CD4-positive, alpha-beta T cell treated with Interleukin-6 for 4 hours (primary cell): ENCODE data around the gene PTPRT.

Experiments
- DNase-seq: peaks from one replicate; pipeline ENCODE4 v3.0.0-alpha.2; 2020; ENCODE audit warnings: mixed read lengths

The PTPRT gene

DNA sequence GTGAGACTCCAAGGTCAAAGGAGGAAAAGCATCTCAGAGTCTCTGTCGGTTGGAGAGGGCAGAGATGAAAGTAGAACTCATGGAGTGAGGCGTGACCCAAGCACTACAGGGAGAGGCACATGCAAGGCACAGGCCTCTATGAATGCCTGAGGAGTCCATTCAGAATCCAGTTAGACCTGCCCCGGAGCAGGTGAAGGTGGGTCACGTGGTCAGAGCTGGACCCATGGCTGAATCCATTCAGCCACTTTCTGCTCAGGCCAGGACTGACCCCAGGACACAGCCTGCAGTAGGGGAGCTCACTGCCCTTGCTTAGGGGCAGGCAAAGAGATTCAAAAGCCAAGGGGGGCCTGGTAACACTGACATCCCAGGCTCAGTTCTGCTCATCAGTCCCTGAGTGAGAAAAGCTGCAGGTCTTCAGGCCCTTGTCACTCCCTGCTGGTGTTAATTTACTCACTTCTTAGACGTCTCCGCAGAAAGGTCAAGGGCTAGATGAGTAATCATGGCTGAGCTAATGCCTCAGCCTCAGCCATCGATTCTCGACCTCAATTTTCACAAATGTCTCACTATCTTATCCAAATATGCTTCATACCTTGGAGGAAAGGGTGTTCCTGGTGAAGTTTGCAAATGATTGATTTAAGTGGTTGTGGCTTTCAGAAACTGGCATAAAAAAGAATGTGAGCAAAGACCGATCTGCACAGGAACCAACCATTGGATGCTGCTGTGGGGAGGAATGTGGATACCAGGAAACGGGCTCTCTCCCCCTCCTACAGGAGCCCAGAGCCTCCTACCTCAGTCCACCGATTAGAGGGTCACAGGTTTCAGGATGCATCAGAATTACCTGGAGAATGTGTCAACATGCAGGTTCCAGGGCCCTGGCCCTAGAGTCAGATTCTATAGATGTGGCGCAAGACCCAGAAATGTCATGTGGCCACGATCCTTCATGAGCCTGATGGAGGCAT lies 584.4 kb downstream of the PTPRT start:
- DNase-seq = no peak

DNA sequence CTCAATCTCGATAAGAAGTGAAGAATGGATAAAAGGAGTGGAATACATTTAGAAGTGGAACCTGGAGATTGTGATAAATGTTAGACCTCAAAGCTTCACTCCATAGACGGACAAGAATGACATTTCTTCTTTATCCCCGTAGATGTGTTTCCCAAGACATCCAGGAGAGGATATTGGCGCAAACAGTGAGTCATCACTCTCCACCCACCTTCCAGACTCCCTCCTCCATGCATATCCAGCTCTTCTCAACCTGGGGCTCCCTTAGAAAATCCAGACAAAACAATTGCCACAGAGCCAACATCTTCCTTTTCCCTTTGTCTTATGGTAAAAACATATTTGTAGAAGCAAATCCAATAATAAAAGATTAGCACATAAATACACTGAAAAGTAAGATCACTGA lies 586.1 kb downstream of the PTPRT start:
- DNase-seq = no peak

DNA sequence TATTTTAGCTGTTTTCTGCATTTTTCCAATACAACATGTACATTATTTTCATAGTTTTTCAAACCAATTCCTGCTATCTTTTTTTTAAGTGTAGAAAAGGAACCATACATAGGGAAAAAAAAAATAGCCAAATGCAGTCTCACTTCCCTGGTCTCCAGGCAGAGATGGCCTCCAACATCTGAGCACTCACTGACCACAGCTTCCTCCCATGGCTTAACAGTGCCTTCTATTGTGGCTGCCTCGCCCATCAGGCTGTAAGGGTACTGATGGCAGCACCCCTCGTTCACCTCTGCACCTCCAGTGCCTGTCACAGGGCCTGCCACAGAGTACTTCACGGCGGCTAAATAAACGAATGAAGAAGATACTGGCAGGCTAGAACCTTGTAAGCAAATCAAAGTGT lies 591.1 kb downstream of the PTPRT start:
- no peak for DNase-seq

DNA sequence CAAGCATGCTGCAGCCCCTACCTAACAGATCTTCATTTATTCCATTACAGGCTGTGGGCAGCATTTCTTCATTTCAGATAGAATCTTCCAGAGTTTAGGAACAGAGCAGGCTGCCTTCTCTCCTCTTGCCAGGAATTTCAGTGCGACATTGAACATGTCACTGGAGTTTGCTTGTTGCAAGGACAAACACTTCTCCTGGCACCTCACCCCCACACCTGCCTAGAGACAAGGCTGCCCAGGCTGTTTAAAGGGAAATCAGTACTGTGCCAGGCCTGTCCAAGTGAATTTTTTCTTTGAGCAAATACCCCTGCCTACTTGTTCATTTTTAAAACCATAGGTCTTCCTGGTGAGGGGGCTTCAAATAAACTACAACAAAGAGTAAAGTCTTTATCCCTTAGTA lies 594.1 kb downstream of the PTPRT start:
- DNase-seq = no peak

DNA sequence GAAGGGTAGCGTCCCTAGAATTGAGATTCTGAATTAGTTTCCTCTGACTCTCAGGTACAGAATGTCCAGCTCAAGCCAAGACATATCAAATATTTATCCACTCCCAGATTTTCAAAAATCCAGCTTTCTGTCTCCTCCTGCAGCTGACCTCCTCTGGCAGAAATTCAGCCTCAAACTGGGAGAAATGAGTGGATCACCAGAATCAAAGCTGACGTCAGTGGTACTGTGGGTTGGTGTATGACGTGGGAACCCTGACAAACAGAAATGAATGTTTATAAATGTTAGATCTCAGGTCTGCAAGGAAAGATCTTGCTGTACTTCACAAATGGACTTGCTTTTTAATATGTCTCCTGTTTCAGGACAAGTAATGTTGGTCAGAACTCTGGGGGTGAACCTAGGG lies 595.0 kb downstream of the PTPRT start:
- no peak for DNase-seq

DNA sequence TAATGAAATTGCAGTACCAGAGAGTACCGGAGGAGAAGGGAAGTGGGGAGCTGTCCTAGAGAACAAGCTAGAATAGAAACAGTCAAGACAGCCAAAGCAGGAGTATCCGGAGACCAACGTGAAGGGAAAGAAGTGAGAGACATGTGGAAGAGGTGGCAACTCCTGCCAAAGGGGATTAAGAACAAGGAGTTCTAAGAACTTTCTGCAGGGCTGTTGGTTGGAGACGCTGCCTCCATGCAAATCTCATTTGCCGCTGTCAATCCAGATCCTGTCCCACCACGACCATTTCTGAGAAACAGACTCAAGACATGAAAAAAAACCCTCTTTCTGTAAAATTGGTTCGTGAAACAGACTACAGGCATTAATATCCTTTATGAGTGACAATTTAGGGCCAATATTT lies 595.7 kb downstream of the PTPRT start:
- DNase-seq = no peak

DNA sequence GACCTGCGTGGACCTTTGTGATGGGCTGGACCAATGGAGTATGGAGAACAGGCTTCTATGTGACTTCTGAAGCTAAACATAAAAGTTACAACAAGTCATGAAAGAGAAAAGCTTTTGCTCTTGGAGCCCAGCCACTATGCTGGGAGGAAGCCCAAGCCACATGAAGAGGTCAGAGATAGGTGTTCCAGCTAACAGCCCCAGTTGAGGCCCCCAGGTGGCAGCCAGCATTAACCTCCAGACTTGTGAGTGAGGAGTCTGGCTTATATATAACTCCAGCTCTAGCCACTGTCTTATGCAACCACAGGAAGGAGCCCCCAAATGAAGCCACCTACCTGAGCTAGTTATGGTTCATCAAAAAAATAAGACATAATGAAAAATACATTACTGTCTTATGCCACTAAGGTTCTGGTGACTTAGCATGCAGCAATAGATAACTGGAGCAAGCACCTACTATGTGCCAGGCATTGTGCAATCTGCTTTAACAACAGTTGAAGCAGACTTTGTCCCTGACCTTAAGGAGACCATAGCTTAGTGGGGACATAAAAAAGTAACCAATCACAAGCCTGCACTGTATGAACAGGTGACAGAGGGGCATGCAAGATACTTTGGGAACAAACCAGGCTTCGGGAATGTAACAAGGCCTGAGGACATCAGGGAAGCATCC lies 599.6 kb downstream of the PTPRT start:
- no peak for DNase-seq

DNA sequence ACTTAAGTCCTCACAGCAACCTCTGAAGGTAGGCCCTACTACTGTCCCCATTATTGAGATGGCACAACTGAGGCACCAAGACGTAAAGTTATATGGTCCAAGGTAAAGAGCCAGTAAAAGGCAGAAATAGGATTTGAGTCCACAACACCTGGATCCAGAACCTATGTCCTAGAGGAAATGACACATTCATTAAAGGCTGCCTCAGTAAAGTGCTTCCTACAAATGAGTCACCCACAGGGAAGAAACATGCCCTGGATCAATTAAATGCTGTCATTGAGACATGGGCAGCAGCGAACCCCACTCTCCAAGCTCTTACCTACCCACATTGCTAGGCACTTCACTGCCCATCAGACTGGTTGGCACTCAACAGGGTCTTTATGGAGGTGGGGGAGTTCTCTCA lies 600.9 kb downstream of the PTPRT start:
- no peak for DNase-seq

DNA sequence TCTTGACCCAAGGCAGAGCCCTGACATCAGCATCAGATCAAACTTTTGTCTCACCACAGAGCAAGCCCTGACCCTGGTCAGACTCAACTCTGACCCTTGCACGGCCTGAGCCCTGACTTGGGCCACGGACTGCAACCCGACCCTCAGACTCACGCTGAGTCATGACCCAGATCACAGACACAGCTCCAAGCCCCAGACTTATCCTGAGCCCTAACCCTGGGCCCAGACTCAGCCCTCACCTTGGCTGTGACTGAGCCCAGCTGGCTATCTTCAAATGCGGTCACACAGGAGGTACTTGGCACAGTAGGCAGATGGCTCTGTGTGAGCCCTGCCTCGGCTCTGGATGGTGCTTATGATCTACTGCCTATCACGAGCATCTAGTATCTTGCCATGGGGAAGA lies 602.3 kb downstream of the PTPRT start:
- DNase-seq = no peak

DNA sequence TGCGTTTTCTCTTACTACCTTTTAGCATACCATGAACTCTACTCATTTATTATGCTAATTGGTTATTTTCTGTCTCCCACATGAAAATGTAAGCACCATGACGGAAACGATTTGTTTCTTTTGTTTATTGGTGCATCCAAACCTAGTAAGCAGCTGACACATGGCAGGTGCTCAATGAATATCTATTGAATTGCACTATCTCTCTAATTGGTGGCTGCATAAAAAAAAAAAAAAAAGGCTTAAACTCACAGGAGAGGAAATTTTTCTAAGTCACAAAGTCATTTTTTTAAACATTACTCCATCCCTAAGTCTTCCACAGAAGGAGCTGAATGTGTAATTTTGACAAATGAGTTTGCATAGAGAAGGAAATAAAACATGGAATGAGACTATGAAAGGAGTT lies 608.4 kb downstream of the PTPRT start:
- no peak for DNase-seq

DNA sequence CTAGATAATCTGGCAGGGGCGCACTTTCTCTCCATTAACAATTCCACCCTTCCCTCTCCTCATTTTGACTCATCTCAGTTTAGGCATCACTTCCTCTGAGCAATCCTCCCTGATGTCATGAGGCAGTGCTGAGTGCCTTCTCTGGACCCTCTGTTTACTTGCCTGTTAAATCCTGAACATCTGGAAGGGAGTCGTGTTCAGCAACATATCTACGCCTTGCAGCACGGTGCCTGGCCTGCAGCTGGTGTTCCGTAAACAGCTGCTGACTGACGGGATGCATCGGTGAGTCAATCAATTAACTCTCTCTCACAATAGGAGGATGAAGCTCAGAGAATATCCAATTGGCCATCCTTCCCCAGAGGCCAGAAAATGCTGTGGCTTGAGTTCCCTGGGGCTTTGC lies 613.5 kb downstream of the PTPRT start:
- no peak for DNase-seq

DNA sequence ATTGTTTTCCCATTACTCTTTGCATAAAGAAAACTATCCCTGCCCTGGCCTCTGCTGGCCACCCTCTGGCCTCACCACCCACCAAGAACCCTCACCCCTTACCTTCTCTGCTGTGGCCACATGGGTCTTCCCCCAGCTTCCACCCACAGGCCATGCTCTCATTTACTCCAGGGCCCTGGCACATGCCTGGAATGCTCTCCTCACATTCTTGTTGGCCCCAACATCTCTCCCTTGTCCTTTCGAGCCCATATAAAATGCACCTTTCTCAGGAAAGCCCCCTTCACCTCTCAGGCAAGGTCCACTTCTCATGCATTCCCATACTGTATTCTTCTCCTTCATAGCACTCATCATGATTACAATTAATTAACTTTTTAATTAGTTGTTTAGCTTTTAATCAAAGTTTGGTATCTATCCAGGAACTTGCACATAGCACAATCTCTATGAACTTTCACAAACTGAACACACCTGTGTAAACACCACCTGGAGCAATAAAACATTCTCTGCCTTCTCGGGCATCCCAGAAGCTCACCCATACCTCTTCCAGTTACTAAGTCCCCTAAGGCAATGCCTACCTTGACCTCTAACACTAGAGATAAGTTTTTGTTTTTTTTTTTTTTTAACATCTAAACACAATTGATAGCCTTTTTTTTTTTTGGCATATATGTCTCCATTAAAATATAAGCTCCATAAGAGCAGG lies 617.2 kb downstream of the PTPRT start:
- no peak for DNase-seq

DNA sequence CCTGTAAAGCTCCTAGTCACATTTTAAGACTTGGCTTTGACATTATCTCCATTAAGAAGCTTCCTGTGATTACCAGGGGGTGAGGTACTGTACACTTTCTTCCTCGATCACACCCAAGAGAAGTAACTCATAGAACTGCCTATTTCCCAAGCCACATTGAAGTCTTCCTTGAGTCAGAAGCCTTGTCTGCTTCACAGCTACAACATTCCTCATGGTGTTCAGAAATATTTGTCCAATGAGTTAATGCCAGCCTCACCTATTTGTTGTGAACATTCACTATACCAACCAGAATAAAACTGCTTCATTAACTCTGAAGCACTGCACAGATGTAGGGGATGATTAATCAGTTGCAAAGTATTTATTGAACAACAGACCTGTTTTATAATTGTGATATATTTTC lies 622.3 kb downstream of the PTPRT start:
- no peak for DNase-seq

DNA sequence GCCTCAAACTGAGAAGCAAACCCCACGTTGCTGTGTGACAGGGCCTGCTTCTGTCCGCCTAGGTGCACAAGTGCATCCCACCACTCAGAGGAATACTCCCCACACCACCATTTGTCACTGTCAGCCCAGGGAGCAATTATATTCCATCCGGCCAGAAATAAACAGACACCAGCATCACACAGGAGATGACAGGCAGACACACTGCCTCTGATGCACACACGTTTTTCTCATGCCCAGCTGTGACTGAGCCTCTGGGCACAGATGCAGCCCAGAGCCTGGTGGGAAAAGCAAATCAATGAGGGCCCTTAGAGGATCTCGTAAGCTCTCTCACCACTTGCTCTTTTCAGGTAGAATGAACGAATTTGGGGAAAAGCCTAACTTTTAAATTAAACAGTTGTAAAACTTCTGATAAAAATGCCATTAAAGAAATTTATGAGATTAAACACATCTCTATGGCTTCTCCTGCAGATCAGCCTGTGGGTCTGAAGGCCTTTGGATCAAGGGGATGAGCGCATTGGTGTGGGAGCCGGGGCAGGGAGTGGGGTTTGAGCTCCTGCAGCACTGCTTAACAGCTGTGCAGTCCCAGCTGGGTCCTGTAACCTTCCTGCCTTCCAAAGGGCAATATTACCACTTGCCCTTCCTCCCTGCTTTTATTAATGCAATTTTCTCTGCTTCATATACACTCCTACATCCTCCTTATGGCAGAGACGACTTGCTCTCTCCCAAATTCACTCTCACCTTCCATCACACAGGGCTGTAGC lies 624.3 kb downstream of the PTPRT start:
- DNase-seq = no peak

DNA sequence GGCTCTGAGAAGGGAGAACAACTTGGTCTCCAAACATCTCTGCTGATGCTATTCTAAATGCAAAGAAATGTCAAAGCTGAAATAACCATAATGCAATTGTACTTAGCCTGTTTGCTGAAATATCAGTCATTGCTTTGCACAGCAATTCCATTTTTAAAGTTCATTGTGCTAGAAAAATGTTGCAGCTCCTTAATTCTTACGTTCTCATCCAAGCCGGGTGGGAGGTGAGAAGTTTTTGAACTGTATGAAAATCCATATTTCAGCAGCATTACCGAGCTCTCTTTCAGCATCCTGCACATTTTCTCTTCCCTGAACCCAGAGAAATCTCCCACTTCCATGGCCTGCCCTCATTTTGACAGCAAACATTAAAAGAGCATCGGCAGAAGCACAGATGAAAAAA lies 630.0 kb downstream of the PTPRT start:
- no peak for DNase-seq

DNA sequence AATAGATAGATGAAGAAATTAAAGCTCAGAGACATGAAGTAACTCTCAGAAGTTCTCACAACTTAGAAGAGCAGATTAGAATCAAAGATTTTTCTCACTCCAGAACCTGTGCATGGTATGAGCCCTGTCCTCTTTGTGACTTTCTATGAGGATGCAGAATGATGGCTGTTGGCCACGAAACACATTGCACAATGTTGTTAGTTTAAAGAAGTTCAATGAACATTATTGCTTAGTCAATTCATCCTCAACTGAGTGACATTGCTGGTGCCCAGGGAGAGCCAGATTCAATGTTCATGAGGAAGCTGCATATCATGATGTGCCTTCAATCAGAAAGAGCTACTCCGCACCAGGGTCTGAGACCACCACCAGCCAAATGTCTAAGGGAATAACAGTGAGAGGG lies 633.1 kb downstream of the PTPRT start:
- no peak for DNase-seq

DNA sequence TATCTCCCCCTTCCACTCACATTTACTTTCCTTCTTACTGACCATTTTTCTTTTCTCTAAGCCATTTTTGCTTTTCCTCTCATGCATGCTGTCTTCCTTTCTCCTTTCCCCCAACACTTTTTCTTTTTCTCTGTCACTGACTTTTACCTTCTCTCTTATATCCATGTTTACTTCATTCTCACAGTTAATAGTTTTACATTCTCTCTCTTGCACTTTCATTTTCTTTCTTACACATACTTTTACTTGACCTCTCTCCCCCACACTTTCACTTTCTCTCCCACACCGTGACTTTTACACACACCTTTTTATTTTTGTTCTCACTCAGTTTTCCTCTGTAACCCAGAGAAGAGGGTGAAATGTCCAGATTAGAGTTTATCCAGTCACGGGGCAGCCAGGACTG lies 636.3 kb downstream of the PTPRT start:
- DNase-seq = no peak

DNA sequence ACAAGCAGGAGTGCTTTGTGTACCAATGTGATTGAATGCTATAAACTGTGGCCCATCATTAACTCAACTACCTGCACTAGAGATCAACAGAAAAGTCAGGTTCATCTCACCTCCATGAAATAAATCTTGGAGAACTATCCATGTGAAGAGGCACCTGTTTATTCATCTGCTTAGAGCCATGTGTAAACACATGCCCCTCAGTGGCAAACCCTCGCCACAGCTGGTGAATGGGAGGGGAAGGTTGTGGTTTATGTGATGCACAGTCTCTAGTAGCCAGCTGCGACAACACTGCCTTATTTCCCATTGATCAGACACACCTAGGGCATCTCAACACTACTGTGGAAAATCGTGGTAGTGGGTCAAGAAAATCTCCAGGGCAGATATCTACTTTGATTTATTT lies 640.2 kb downstream of the PTPRT start:
- no peak for DNase-seq

DNA sequence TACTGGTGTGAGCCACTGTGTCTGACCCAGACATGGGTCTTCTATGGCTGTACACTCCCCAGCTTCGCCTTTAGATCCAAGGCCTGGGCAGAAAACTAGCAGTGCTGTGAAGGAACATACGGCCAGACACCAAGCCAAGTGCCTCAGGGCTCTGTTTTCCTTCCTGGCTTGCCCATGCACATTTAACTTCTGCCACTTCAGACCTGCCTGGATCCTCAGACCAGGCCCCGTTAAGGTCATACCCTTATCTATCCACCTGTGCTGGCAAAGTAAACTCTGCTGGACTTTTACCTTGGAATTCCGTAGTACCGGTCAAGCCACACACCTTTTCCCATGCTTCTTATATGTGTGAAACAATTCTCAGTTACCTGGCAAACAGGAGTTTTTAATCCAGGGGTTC lies 644.8 kb downstream of the PTPRT start:
- DNase-seq = no peak

DNA sequence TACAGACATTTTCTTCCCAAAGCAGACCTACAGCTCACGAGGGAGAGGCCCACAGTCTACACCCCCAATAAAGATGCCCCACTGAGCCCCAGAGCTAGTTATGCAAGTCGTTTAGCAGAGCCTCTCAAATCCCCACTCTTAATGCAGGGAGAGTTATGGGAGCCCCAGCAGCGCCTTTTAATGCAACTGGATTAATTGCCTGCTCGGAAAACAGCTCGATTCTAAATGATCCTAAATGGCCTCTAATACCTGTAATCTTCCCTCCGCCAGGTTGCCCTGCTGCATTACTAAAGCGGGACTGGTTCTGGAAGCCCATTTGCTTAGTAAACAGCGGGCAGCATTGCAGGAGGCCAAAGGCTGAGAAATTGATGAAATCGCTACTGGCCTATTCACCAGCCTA lies 656.9 kb downstream of the PTPRT start:
- DNase-seq = no peak

DNA sequence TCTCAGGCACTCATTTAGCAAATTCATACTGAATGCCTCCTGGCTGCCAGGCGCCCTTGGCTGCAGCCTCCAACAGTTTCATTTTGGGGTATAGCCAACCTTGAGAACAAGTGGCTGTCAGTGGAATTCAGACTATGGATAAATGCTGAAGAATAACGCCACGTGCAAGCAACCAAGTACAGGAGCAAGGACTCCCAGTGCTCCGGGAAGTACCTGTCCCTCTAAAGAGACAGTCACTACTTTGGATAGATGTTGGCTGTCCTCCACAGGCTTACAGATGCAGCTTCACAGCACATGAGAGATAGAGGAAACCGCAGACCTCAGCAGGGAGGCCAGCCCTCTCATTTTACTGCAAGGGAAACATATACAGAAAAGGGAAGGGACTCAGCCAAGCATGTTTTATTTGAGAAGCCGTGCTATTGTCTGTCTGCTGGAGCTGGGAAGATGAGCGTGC lies 658.2 kb downstream of the PTPRT start:
- no peak for DNase-seq

DNA sequence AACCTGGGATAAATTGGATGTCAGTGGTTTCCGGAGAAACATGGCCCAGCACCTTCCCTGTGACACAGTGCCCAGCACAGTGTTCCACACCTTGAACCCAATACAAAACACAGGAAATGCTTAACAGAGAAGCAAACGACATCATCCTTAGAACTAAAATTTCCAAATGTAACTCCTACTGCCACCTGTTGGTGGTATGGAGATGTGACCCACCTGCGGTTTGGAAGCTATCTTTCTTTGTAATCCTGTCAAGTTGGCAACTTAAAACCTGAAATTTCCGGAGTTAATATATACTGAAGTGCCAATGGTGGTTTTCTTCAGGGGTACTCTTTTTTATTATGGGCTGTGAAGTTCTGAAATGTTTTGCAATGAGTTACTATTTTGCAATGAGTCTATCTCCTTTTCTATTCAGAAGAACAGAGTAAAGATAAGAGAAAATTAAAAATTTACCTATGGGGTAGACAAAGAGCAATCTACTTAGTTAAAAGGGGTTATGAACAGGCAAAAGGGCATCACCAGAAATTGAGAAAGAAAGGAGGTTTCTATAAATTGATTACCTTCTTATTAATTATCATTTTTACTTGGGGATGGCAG lies 658.8 kb downstream of the PTPRT start:
- DNase-seq = no peak

DNA sequence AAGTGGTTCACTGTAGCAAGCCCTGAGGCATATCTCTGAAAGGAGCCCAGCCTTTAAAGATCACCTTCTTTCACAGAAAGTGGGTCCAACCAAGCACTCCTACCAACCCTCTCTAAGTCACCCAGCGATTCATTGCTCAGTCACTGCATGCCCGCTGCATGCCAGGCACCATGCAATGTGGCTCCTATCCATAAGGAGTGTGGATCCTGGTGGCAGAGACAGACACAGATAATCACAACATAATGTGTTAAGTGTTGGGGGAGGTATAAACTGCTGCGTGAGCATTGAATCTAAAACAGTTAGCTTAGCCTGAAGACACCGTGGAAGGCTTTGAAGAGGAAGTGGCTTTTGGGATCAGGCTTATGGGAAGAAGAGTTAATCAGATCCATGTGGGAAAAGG lies 659.5 kb downstream of the PTPRT start:
- DNase-seq = no peak
